H9 (cell line): Measurements from ENCODE around the gene TTC9B. TPM values are rescaled to one million over a fixed set of nuclear protein-coding genes. Genes with fewer than 3 reads are reported as not detected.

Experiments
- DNase-seq: peaks from one replicate; pipeline ENCODE4 v3.0.0-alpha.2; 2017
- H2AFZ ChIP-seq: one replicate; pipeline ENCODE4 v1.6.1; 2013; ENCODE audit warnings: mild to moderate bottlenecking, low read length, control low read depth, moderate library complexity
- H2AK5ac ChIP-seq: 2 replicates; pipeline ENCODE4 v1.6.1; 2013; ENCODE audit warnings: low read length, control low read depth, mixed read lengths; ENCODE audit not compliant: insufficient read length
- H2BK120ac ChIP-seq: one replicate; pipeline ENCODE4 v1.6.1; 2013; ENCODE audit warnings: low read depth, mild to moderate bottlenecking, low read length, control low read depth, inconsistent platforms; ENCODE audit not compliant: poor library complexity, severe bottlenecking
- H2BK12ac ChIP-seq: 2 replicates; pipeline ENCODE4 v1.6.1; 2013; ENCODE audit warnings: low read length, control low read depth, mixed read lengths, low read depth; ENCODE audit not compliant: insufficient read length
- H2BK15ac ChIP-seq: 2 replicates; pipeline ENCODE4 v1.6.1; 2013; ENCODE audit warnings: low read depth, low read length, control low read depth
- H2BK20ac ChIP-seq: one replicate; pipeline ENCODE4 v1.6.1; 2013; ENCODE audit warnings: low read depth, mild to moderate bottlenecking, low read length, control low read depth, inconsistent platforms; ENCODE audit not compliant: poor library complexity, severe bottlenecking
- H2BK5ac ChIP-seq: 2 replicates; pipeline ENCODE4 v1.6.1; 2013; ENCODE audit warnings: low read length, control low read depth, mixed read lengths; ENCODE audit not compliant: insufficient read length
- H3K14ac ChIP-seq: 2 replicates; pipeline ENCODE4 v1.6.1; 2013; ENCODE audit warnings: low read length, control low read depth; ENCODE audit not compliant: insufficient read depth
- H3K18ac ChIP-seq: 2 replicates; pipeline ENCODE4 v1.6.1; 2013; ENCODE audit warnings: low read depth, mild to moderate bottlenecking, mixed read lengths, low read length, control low read depth; ENCODE audit not compliant: insufficient read length
- H3K23ac ChIP-seq: 2 replicates; pipeline ENCODE4 v1.6.1; 2013; ENCODE audit warnings: low read length, control low read depth, mixed read lengths, low read depth; ENCODE audit not compliant: insufficient read length
- H3K23me2 ChIP-seq: 2 replicates; pipeline ENCODE4 v1.6.1; 2013; ENCODE audit warnings: low read depth, mild to moderate bottlenecking, mixed read lengths, low read length, control low read depth; ENCODE audit not compliant: insufficient read length, poor library complexity, severe bottlenecking
- H3K27ac ChIP-seq: 2 replicates; pipeline ENCODE4 v1.5.1; 2013; ENCODE audit warnings: low read length, control low read depth, mixed read lengths, low read depth; ENCODE audit not compliant: insufficient read length
- H3K27me3 ChIP-seq: 2 replicates; pipeline ENCODE4 v1.6.1; 2013; ENCODE audit warnings: low read length, control low read depth, inconsistent platforms; ENCODE audit not compliant: insufficient read depth
- H3K4ac ChIP-seq: 2 replicates; pipeline ENCODE4 v1.6.1; 2013; ENCODE audit warnings: low read depth, mild to moderate bottlenecking, control low read depth, inconsistent platforms, low read length, moderate library complexity
- H3K4me1 ChIP-seq: 2 replicates; pipeline ENCODE4 v1.6.1; 2013; ENCODE audit warnings: low read length, control low read depth, inconsistent platforms; ENCODE audit not compliant: insufficient read depth
- H3K4me2 ChIP-seq: 2 replicates; pipeline ENCODE4 v1.6.1; 2013; ENCODE audit warnings: low read length, control low read depth, mixed read lengths; ENCODE audit not compliant: insufficient read length, insufficient read depth
- H3K56ac ChIP-seq: 2 replicates; pipeline ENCODE4 v1.6.1; 2013; ENCODE audit warnings: low read depth, mild to moderate bottlenecking, mixed read lengths, low read length, control low read depth; ENCODE audit not compliant: insufficient read length
- H3K79me1 ChIP-seq: 2 replicates; pipeline ENCODE4 v1.6.1; 2013; ENCODE audit warnings: low read depth, mild to moderate bottlenecking, moderate library complexity, low read length, control low read depth, inconsistent platforms; ENCODE audit not compliant: insufficient read depth, poor library complexity, severe bottlenecking
- H3K79me2 ChIP-seq: 2 replicates; pipeline ENCODE4 v1.6.1; 2013; ENCODE audit warnings: low read length, control low read depth, inconsistent platforms; ENCODE audit not compliant: insufficient read depth
- H3K9ac ChIP-seq: 2 replicates; pipeline ENCODE4 v1.6.1; 2013; ENCODE audit warnings: low read length, control low read depth, mixed read lengths; ENCODE audit not compliant: insufficient read length; ENCODE audit errors: extremely low read depth
- H3K9me3 ChIP-seq: one replicate; pipeline ENCODE4 v1.6.1; 2013; ENCODE audit warnings: low read depth, low read length, inconsistent platforms; ENCODE audit not compliant: control insufficient read depth
- H3T11ph ChIP-seq: one replicate; pipeline ENCODE4 v1.6.1; 2013; ENCODE audit warnings: mild to moderate bottlenecking, low read length, control low read depth, inconsistent platforms
- H4K20me1 ChIP-seq: one replicate; pipeline ENCODE4 v1.6.1; 2013; ENCODE audit not compliant: control insufficient read depth, insufficient read length, insufficient read depth
- H4K5ac ChIP-seq: 2 replicates; pipeline ENCODE4 v1.6.1; 2013; ENCODE audit warnings: low read depth, mild to moderate bottlenecking, mixed read lengths, low read length, control low read depth; ENCODE audit not compliant: insufficient read length
- H4K8ac ChIP-seq: replicated peaks from 2 replicates; pipeline ENCODE4 v1.6.1; 2013; ENCODE audit warnings: low read length, control low read depth, mixed read lengths, low read depth; ENCODE audit not compliant: insufficient read length
- H4K91ac ChIP-seq: 2 replicates; pipeline ENCODE4 v1.6.1; 2013; ENCODE audit warnings: low read depth, mild to moderate bottlenecking, moderate library complexity, mixed read lengths, low read length, control low read depth; ENCODE audit not compliant: insufficient read length
- H3K27ac Mint-ChIP-seq, 3 experiments: 2 replicates in 2 of 3; 3 replicates in 1 of 3; pipeline ENCODE4 v1.8.0; 2020 to 2021; ENCODE audit warnings: mixed read lengths in 3 of 3, mild to moderate bottlenecking in 1 of 3, moderate library complexity in 1 of 3
- H3K27me3 Mint-ChIP-seq: 2 replicates; pipeline ENCODE4 v1.8.0; 2021; ENCODE audit warnings: low read depth, mild to moderate bottlenecking, moderate library complexity, mixed read lengths
- H3K36me3 Mint-ChIP-seq, 3 experiments: 2 replicates in 2 of 3; 3 replicates in 1 of 3; pipeline ENCODE4 v1.8.0; 2020 to 2021; ENCODE audit warnings: low read depth in 3 of 3, mixed read lengths in 3 of 3; ENCODE audit not compliant: insufficient read depth in 1 of 3
- H3K4me1 Mint-ChIP-seq, 2 experiments: 2 replicates each; pipeline ENCODE4 v1.8.0; 2020; ENCODE audit warnings: mixed read lengths in 2 of 2
- H3K4me3 Mint-ChIP-seq, 2 experiments: 2 replicates in 1 of 2; 3 replicates in 1 of 2; pipeline ENCODE4 v1.8.0; 2020 to 2021; ENCODE audit warnings: mild to moderate bottlenecking in 2 of 2, mixed read lengths in 2 of 2, moderate library complexity in 1 of 2
- H3K9me3 Mint-ChIP-seq, 2 experiments: 2 replicates in 1 of 2; 3 replicates in 1 of 2; pipeline ENCODE4 v1.8.0; 2020; ENCODE audit warnings: mild to moderate bottlenecking in 2 of 2, mixed read lengths in 2 of 2, moderate library complexity in 1 of 2
- CTCF ChIP-seq: fragments of 200-600 bp; sonication (generic); conservative IDR thresholded peaks from 3 replicates; pipeline ENCODE4 v1.8.0; 2021; ENCODE audit warnings: antibody characterized with exemption, mild to moderate bottlenecking
- WGBS: extraction: QIAGEN DNeasy Blood & Tissue Kit; methylation state at CpG from one replicate; pipeline ENCODE4 v1.1.7; 2013; ENCODE audit warnings: missing lambda C conversion rate, low lambda C conversion rate, mixed read lengths; ENCODE audit not compliant: insufficient read length; ENCODE audit errors: extremely low coverage; 5-methylcytosine and 5-hydroxymethylcytosine counted together
- total RNA-seq: library from RNA; stranded (reverse); gene quantifications from 2 replicates; pipeline ENCODE4 v1.2.1, GENCODE V29; 2021

TTC9B gene
- total RNA-seq, 1 experiment from 2014 or later: 0.15 TPM

- no peak overlapping the region for H2BK5ac ChIP-seq
- no peak overlapping the region for H3K27ac ChIP-seq
- H2AFZ ChIP-seq: no peak overlapping the region
- H3K27me3 Mint-ChIP-seq: peaks cover 45% of the 10 kb centered on the region
- H3K36me3 Mint-ChIP-seq: peaks cover 2 to 10% (median 4%) of the 10 kb centered on the region in 3 experiments; a peak in 5 of 7 replicates
- H3K56ac ChIP-seq: no peak overlapping the region
- H4K8ac ChIP-seq: no peak overlapping the region
- no peaks in the 10 kb centered on the region for H3K9me3 ChIP-seq
- peaks cover 10 to 15% of the 10 kb centered on the region in 2 experiments for H3K4me1 Mint-ChIP-seq
- H4K91ac ChIP-seq: no peak overlapping the region
- no peak overlapping the region for H3K9ac ChIP-seq
- H3K27ac Mint-ChIP-seq: no peak overlapping the region
- H3K4ac ChIP-seq: no peak overlapping the region
- no CpG with 5 or more reads among the region's 54 CpGs for WGBS
- no peak overlapping the region for H3K18ac ChIP-seq
- H2BK120ac ChIP-seq: no peak overlapping the region
- H3K4me3 Mint-ChIP-seq: peak overlapping the region; percentile 44 to 59
- no peak overlapping the region for H3T11ph ChIP-seq
- H2BK12ac ChIP-seq: no peak overlapping the region
- no peaks in the 10 kb centered on the region for H3K23me2 ChIP-seq
- H3K79me1 ChIP-seq: no peaks in the 10 kb centered on the region
- no peak overlapping the region for H2BK15ac ChIP-seq
- no peaks in the 10 kb centered on the region; the same call in 1 of the 2 replicates for H3K27me3 ChIP-seq
- H3K9me3 Mint-ChIP-seq: peaks cover 3 to 4% of the 10 kb centered on the region in 2 experiments
- no peak overlapping the region for H3K14ac ChIP-seq
- no peak overlapping the region for H4K5ac ChIP-seq
- no peaks in the 10 kb centered on the region for H3K4me1 ChIP-seq
- no peaks in the 10 kb centered on the region for H3K79me2 ChIP-seq
- peak overlapping the region; percentile 65 for H3K4me2 ChIP-seq
- TF ChIP-seq CTCF: peak; percentile 93
- H2AK5ac ChIP-seq: no peak overlapping the region
- DNase-seq: peak; percentile 87
- no peaks in the 10 kb centered on the region for H4K20me1 ChIP-seq
- H3K23ac ChIP-seq: no peak overlapping the region
- H2BK20ac ChIP-seq: no peak overlapping the region
Measured at GRCh38 chr19:40217027-40217810, 965 bp downstream of the TTC9B start.
